D341Med (cell line): Measurements from ENCODE around the gene ITSN2.
"Not testable (repeated sequence)": the region's sequence is repeated elsewhere in the genome, so short reads cannot be mapped to it uniquely, and the experiment has no call there.

Experiments
- DNase-seq: peaks from one replicate; pipeline ENCODE4 v3.0.0; 2012; ENCODE audit warnings: low spot score

ITSN2 gene

GRCh38 chr2:24363301-24363700 lies 3.0 kb upstream of the ITSN2 start:
- DNase-seq = no peak

DNA sequence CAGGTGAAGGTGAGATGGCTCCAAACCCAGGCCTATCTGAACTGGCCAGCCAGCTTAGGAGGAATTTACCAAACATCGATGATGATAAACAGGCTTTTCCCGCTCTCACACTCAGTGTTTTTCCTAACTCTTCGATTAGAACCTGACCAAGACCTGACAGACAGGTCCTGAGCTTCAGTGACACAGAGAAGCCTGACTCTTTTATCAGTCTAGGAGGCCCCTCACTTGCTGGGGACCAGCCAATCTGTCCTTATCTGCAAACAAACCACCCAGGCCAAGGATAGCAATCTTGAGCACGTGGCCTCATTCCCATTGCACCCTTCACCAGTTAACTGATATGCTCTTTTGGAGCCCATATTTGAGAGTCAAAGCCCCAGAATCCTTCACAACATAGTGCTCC lies 1.9 kb upstream of the ITSN2 start:
- DNase-seq = no peak

GRCh38 chr2:24360963-24361330 lies 611 bp upstream of the ITSN2 start:
- DNase-seq = no peak

DNA sequence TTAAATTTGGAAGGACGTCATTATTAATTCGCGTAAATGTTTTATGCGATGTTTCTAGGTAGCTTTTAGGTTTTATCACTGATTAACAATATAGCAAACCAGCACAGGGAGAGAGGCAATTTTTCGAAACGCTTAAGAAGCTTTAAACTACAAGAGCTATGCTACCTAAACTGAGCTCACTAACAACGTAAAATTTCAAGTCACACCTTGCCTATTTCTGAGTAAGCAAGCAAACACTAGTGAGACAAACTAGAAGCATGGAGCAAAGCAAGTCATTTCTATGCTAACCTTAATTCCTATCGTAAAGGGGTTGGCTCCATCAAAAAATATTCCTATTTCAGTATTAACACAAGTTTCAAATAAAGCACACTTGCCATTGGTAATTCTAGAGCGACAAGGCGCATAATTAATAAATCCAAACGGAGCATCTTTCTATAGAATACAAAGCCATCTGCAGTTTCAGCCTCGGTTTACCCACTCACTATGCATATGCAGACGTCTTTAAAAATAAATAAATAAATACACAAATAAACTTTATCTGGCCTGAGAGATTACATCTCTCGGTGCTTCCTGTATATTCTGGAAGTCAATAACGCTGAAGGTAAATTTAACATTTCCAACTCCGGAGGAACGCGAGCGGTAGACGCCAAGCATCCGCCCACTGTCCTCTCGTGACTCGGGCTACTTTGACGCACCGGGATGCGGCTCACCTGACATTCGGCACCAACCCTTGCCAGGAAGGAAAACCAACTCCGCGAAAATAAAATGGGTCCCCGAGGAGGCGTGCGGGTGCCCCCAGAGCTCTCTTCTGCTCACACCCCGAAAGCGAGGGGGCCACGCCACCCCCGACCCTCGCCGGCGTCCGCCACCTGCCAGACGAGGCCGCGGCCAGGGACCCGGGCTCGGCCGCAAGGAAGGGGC lies 947 bp downstream of the ITSN2 start:
- no peak for DNase-seq

DNA sequence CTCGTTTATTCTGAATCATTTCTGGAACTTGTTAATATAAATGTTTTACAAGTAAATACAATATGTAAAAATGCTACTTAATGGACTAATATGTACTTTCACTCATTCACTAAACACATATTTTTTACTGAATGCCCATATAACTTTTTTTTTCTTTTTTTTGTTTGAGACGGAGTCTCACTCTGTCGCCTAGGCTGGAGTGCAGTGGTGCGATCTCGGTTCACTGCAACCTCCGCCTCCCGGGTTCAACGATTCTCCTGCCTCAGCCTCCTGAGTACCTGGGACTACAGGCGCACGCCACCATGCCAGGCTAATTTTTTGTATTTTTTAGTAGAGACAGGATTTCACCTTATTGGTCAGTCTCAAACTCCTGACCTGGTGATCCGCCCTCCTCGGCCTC lies 2.6 kb downstream of the ITSN2 start:
- DNase-seq = not testable (repeated sequence)

DNA sequence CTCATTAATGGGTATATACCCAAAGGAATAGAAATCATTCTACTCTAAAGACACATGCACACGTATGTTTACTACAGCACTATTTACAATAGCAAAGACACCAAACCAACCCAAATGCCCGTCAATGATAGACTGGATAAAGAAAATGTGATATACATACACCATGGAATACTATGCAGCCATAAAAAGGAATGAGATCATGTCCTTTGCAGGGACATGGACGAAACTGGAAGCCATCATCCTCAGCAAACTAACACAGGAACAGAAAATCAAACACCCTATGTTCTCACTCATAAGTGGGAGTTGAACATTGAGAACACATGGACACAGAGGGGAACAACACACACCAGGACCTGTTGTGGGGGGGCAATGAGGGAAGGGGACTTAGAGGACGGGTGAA lies 3.2 kb downstream of the ITSN2 start:
- not testable (repeated sequence) for DNase-seq

DNA sequence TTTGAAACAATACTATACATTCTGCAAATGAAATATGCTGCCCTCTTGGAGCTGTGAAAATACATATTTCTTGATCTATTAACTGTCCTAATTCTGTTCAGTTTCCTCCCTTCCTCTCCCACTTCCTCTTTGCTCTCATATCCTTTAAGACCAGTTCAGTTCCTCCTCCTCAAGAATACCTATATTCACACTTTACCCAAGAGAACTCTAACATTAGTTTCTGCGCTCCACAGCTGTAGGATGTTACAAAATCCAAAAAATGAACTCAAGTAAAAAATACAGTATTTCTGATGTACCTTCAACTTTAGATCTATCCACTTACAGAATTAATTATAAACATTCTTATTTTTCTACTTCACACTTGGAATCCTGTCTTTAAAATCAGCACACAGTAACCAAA lies 5.4 kb downstream of the ITSN2 start:
- no peak for DNase-seq

DNA sequence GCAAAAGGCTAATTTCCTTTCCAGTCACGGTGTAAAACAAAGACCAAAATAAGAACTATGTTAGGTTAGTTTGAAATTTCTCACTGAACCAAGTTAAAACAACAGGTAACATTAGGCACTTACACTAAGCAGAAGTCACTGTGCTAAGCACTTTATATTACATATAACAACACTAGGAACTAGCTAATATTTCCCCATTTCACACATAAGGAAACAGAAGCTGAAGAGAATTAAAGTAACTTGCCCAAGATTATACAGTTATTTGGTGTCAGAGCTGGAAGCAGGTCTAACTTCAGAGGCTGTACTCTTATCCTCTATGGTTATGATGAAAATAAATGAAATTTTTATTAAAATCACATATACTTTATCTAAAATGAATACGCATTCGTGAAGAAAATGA lies 5.9 kb downstream of the ITSN2 start:
- DNase-seq = no peak

DNA sequence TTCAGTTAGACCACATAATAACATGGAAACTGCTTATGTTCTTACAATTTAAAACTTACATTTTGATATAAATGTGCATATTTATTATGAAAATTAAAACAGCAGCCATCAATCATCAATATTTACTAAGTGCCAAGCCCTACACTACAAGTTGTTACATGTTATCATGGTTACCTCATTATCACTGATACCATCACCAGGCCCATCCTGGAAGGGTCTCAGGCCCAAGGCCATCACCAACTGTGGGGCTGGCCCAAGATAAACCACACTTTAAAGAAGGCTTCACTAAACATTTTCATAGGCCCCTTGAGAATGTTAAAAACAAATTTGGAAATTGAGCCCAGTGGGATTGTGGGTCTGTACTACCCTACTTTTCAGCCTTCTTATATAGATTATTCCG lies 6.4 kb downstream of the ITSN2 start:
- no peak for DNase-seq

GRCh38 chr2:24353364-24353763 lies 7.0 kb downstream of the ITSN2 start:
- DNase-seq = no peak

- no peak for DNase-seq
Measured at GRCh38 chr2:24352664-24353063, 7.7 kb downstream of the ITSN2 start.

GRCh38 chr2:24351981-24352380 lies 8.4 kb downstream of the ITSN2 start:
- DNase-seq = no peak

DNA sequence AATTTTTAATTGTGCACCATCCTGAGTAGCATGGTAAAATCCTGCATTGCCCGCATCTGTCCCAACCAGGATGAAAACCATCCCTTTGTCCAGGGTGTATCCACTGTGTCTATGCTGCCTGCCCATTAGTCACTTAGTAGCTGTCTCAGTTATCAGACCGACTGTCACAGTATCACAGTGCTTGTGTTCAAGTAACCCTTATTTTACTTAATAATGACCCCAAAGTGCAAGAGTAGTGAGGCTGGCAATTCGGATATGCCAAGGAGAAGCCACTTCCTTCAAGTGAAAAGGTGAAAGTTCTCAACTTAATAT lies 8.8 kb downstream of the ITSN2 start:
- no peak for DNase-seq

- DNase-seq = no peak
Measured at GRCh38 chr2:24350826-24351626, 9.3 kb downstream of the ITSN2 start.

DNA sequence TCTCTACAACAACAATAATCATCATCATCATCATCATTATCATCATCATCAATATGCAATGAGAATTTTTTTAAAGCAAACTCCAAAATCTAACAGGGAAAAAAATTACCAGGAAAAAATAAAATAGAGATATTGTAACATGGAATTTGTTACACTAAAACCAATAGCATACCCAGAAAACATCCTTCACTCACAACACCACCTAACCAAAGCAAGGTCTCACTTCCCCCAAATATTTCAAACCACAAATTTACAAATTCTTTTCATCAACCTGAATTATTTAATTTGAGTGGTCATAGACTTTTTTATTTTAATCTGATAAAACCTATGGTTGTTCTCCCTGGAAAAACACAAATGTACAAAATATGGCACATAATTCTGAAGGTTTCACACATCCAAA lies 11.2 kb downstream of the ITSN2 start:
- no peak for DNase-seq

- DNase-seq = no peak
Measured at GRCh38 chr2:24345937-24346336, 14.4 kb downstream of the ITSN2 start.

DNA sequence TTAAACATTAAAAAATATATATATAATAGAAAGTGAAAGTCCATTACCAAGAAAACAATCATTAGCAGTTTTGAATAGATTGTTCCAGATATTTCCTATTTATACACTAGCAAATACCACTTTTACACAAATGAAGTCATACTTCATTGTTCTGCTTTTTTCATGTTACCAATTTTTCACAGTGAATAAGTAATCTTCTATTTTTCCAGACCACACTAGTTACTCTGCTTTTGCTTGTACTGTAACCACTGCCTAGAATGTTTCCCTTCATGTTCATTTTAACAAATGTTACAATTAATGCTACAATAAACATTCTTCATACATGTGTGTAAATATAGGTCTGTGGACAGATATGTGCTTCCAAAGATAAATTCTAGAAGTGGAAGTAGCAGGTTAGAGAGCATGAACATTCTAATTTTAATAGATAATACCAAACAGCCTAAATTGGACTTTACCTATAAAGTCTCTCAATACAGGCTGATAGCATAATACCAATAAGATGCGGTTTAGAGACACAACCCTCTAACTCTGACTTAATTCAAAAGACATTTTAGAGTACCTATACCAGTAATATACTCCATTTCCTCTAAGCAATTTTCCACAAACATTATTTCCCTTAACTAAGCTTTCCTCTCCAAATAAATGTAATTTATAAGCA lies 17.0 kb downstream of the ITSN2 start:
- no peak for DNase-seq

GRCh38 chr2:24342110-24342910 lies 18.0 kb downstream of the ITSN2 start:
- no peak for DNase-seq

GRCh38 chr2:24339856-24340262 lies 20.5 kb downstream of the ITSN2 start:
- no peak for DNase-seq

GRCh38 chr2:24339098-24339497 lies 21.2 kb downstream of the ITSN2 start:
- DNase-seq = not testable (repeated sequence)

GRCh38 chr2:24337890-24338289 lies 22.4 kb downstream of the ITSN2 start:
- no peak for DNase-seq

GRCh38 chr2:24336811-24337210 lies 23.5 kb downstream of the ITSN2 start:
- DNase-seq = no peak
